ENCODE data around the gene PLCH2. TPM values are rescaled to one million over a fixed set of nuclear protein-coding genes. Genes with fewer than 3 reads are reported as not detected.

Gene PLCH2
- total and polyA plus RNA-seq, 12 donors = 0.06 to 0.51 (median 0.10) TPM; not detected in 2

GRCh38 chr1:2431103-2431502 is 45.0 kb upstream of the PLCH2 start:
- DNase-seq = no peak
- Histone ChIP-seq H3K27ac (no peak overlapping the region), H3K4me3 (no peak overlapping the region), H3K9me3 (peaks cover 0 to 7% (median 0%) of the 10 kb centered on the region in 11 donors), H3K4me1 (no peaks in the 10 kb centered on the region), H3K36me3 (no peaks in the 10 kb centered on the region), H3K27me3 (peaks cover 4 to 91% (median 72%) of the 10 kb centered on the region in 7 donors)
- no peak for ATAC-seq
- intact Hi-C loops (cut with DNase I) = no loop called here
- WGBS, 2 donors = 53 to 54% methylated on average over 16 of the region's 16 CpGs
- TF ChIP-seq CTCF (IDR thresholded peaks at IDR 0.05) = no peak

- intact Hi-C loops (cut with DNase I) = no loop called here
- no peak overlapping the region for H3K4me3 ChIP-seq
- no peak for TF ChIP-seq CTCF (IDR thresholded peaks at IDR 0.05)
- H3K9me3 ChIP-seq = peaks cover 0 to 7% (median 0%) of the 10 kb centered on the region in 11 donors
- H3K36me3 ChIP-seq = no peaks in the 10 kb centered on the region
- H3K27me3 ChIP-seq = peaks cover 4 to 90% (median 70%) of the 10 kb centered on the region in 7 donors
- H3K27ac ChIP-seq = no peak overlapping the region
- DNase-seq (no peak), ATAC-seq (no peak)
- WGBS, 2 donors = 36 to 46% methylated on average over 10 of the region's 10 CpGs
- no peaks in the 10 kb centered on the region for H3K4me1 ChIP-seq
Observed at GRCh38 chr1:2431518-2431917, 44.6 kb upstream of the PLCH2 start.

GRCh38 chr1:2432441-2432844 is 43.6 kb upstream of the PLCH2 start:
- H3K4me3 ChIP-seq = no peak overlapping the region
- peaks cover 4 to 85% (median 63%) of the 10 kb centered on the region in 7 donors for H3K27me3 ChIP-seq
- ATAC-seq (no peak), DNase-seq (no peak)
- TF ChIP-seq CTCF (IDR thresholded peaks at IDR 0.05) = no peak
- H3K4me1 ChIP-seq = no peaks in the 10 kb centered on the region
- peaks cover 0 to 7% (median 0%) of the 10 kb centered on the region in 11 donors for H3K9me3 ChIP-seq
- intact Hi-C loops (cut with DNase I) = no loop called here
- WGBS, 2 donors = 27 to 32% methylated on average over 16 of the region's 16 CpGs
- H3K36me3 ChIP-seq = no peaks in the 10 kb centered on the region
- no peak overlapping the region for H3K27ac ChIP-seq

- H3K4me3 ChIP-seq = no peak overlapping the region
- H3K4me1 ChIP-seq = no peaks in the 10 kb centered on the region
- no peak for TF ChIP-seq CTCF (IDR thresholded peaks at IDR 0.05)
- no peak overlapping the region for H3K27ac ChIP-seq
- ATAC-seq (no peak), DNase-seq (no peak)
- intact Hi-C loops (cut with DNase I) = no loop called here
- H3K9me3 ChIP-seq = peaks cover 0 to 7% (median 0%) of the 10 kb centered on the region in 11 donors
- no peaks in the 10 kb centered on the region for H3K36me3 ChIP-seq
- 80% methylated on average over 13 of the region's 13 CpGs for WGBS, 2 donors
- H3K27me3 ChIP-seq = peaks cover 4 to 77% (median 55%) of the 10 kb centered on the region in 7 donors
Observed at GRCh38 chr1:2433196-2433595, 42.9 kb upstream of the PLCH2 start.
